Measurements from ENCODE around the gene LRAT. TPM values are rescaled to one million over a fixed set of nuclear protein-coding genes. Genes with fewer than 3 reads are reported as not detected.

Gene LRAT
- total RNA-seq, 1 donor = not detected

GRCh38 chr4:154736770-154737169 is 7.0 kb upstream of the LRAT start:
- TF ChIP-seq CTCF (IDR thresholded peaks at IDR 0.05; ENCODE audit: insufficient read depth, low read depth, low read length) = no peak
- DNase-seq (ENCODE audit: low read depth) = no peak
- H3K4me3 ChIP-seq (ENCODE audit: low read depth, low read length) = no peak overlapping the region

- no peak for DNase-seq (ENCODE audit: low read depth)
- no peak for TF ChIP-seq CTCF (IDR thresholded peaks at IDR 0.05; ENCODE audit: insufficient read depth, low read depth, low read length)
- no peak overlapping the region for H3K4me3 ChIP-seq (ENCODE audit: low read depth, low read length)
Measured at GRCh38 chr4:154738426-154738825, 5.4 kb upstream of the LRAT start.

- TF ChIP-seq CTCF (IDR thresholded peaks at IDR 0.05; ENCODE audit: insufficient read depth, low read depth, low read length) = no peak
- DNase-seq (ENCODE audit: low read depth) = no peak
- no peak overlapping the region for H3K4me3 ChIP-seq (ENCODE audit: low read depth, low read length)
Measured at GRCh38 chr4:154739111-154739510, 4.7 kb upstream of the LRAT start.

- no peak overlapping the region for H3K4me3 ChIP-seq (ENCODE audit: low read depth, low read length)
- DNase-seq (ENCODE audit: low read depth) = no peak
- no peak for TF ChIP-seq CTCF (IDR thresholded peaks at IDR 0.05; ENCODE audit: insufficient read depth, low read depth, low read length)
Measured at GRCh38 chr4:154740462-154740861, 3.3 kb upstream of the LRAT start.

- DNase-seq (ENCODE audit: low read depth) = no peak
Measured at GRCh38 chr4:154741131-154741665, 2.6 kb upstream of the LRAT start.

GRCh38 chr4:154741922-154742850 is 1.6 kb upstream of the LRAT start:
- no peak for DNase-seq (ENCODE audit: low read depth)
- no peak overlapping the region for H3K4me3 ChIP-seq (ENCODE audit: low read depth, low read length)
- TF ChIP-seq CTCF (IDR thresholded peaks at IDR 0.05; ENCODE audit: insufficient read depth, low read depth, low read length) = no peak

More at GRCh38 chr4:154741131-154741665, 2.6 kb upstream of the LRAT start:
- no peak overlapping the region for H3K4me3 ChIP-seq (ENCODE audit: low read depth, low read length)
- TF ChIP-seq CTCF (IDR thresholded peaks at IDR 0.05; ENCODE audit: insufficient read depth, low read depth, low read length) = no peak

Data from fibroblast of villous mesenchyme (primary cell).